Peyer's patch (tissue), 4 donors: Measurements from ENCODE around the gene RAMP3.

Experiments
- CTCF ChIP-seq, 6 experiments: fragments of 450-650 bp in 4 of 6; fragments of 200-600 bp in 2 of 6; sonication (generic) in 1 of 6; IDR thresholded peaks; one replicate each; pipeline ENCODE4 v1.5.1; 2017 to 2019; ENCODE audit warnings: antibody characterized with exemption in 6 of 6, mild to moderate bottlenecking in 3 of 6, moderate library complexity in 1 of 6
- POLR2A ChIP-seq, 2 donors: fragments of 450-650 bp; IDR thresholded peaks; one replicate each; pipeline ENCODE4 v1.5.1; 2017; ENCODE audit warnings: antibody characterized with exemption in 2 of 2, mild to moderate bottlenecking in 2 of 2, moderate library complexity in 2 of 2

- TF ChIP-seq CTCF (IDR thresholded peaks at IDR 0.05) (no peak), POLR2A (IDR thresholded peaks at IDR 0.05) (no peak)
Measured at GRCh38 chr7:45223078-45223477, 65.5 kb downstream of the RAMP3 start.
